Muscle of back (tissue), 11 donors: ENCODE measurements around the gene NAV2. TPM values are rescaled to one million over a fixed set of nuclear protein-coding genes. Genes with fewer than 3 reads are reported as not detected.

Source experiments
- DNase-seq, 3 donors: peaks; one replicate each; pipeline versions ENCODE4 v3.0.0 to v3.0.0-alpha.2; 2013
- polyA plus RNA-seq, 10 donors: library from polyadenylated mRNA; unstranded; fragments of 120-200 nt; gene quantifications; one replicate each; pipeline ENCODE4 v1.2.1, GENCODE V29; 2013; ENCODE audit not compliant: insufficient read length in 10 of 10

Gene NAV2
- polyA plus RNA-seq, 10 donors, result 33.6 to 76.3 (median 48.3) TPM

DNA sequence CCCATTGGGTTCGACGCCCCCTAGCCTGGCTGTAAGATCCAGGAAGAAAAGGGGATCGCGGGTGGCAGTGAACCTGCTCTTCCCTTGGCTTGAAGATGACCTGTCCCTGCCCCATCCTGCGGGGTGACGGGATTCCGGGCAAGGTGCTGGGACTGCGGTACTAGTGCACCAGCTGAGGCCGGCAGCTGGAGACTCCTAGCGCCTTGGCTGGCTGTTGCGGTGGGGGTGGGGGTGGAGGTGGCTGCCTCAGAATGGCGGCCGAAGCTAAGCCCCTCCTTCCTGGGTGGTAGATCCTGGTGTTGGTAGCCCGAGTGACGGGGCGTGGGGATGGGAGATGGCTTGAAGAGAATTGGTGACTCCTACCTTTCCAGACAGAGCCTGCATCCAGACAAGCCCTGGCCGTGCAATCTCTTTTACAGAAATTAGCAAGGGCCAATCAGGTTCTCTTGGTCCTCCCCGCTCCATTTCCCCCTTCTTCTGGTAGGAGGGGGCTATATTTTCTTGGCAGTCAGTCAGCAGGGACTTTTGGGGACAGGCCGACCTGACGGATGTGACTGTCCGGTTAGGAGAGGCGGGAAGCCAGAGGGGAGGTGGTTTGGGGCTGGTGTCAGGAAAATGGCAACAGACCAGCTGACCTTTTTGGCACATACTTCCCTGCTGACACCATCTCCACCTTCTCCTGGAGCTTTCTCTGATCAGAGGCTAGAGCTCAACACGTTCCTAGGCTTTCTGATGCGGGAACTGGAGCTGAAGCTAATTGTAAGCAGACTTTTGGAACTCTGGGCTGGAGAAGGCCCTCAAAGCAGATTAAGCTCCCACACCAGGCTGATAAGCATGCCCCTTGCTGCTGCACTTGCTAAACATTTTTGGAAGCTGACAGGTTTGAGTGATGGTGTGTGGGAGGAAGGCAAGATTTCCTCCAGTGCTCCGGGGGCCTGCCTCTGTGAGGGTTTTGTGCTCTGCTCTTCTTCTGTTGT is 2.0 kb downstream of the NAV2 start:
- DNase-seq, result no peak

DNA sequence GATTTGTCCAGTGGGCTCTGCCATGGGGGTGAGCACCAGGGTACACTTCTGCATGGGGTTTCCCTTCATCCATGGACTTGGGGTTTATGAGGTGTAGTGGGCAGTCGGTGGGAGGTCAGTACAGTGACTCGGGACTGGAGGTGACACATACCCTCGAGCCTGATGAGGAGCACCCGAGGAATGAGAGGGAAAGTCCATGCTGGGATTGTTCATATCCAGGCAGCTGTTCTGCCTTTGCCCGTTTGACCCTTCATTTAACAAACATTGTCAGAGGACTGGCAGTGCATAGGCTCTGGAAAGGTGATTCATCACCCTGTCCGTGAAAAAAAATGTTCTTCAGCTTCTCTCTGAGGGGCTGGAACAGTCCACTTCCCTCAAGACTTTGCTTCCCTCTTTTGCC is 2.7 kb downstream of the NAV2 start:
- DNase-seq, result no peak

DNA sequence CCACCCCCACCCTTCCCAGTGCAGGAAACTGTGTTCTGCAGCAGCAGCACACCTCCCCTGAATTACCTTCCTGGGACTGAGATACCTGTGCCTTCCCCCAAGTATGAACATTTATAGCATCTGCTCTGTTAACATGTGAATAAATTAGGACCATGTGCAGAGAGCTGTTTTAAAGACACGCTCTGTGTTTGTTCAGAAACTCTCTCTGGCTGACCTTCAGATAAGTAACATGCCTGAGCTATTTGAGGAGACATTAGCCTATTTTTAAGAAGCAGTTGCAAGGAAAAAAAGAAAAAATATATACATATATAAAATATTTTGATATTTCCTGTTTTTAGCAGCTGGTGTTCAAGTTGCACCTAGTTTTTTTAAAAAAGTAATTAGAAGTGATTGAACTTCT is 5.4 kb downstream of the NAV2 start:
- DNase-seq, result no peak

DNA sequence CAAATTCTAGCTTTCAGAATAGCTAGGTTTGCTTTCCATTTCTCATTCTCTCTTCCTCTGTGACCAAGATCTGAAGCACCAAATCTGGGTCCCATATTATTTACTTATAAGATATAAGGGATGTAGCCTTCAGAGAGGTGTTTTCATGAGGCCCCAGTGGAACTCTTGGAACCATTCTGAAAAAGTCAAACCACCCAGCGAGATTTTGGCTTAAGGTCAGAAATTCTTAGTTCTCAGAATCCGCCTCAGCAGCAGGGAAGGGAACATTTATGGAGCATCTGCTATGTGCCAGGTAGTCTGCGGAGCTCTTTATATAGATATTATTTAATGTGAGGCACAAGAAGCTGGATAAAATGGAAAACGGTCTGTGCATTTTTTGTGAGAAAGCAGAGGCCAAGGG is 6.3 kb downstream of the NAV2 start:
- no peak for DNase-seq

DNA sequence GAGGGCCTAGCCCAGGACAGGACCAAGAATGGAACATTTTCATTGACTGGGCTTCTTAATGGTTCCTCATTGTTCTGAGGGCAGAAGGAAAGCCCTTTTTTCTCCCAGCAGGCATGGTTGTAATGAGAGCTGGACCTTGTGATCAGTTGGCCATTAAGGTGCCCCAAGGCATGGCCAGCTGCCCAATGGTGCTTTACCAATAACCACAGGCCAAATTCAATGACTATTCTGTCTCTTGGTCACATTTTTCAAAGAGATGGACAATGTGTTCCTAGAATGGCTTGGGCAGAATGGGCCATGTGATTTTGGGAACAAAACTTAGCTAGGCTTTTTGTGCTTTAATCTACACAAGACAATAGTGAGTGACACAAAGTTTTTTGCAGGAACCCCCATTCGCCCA is 7.3 kb downstream of the NAV2 start:
- DNase-seq, result no peak

DNA sequence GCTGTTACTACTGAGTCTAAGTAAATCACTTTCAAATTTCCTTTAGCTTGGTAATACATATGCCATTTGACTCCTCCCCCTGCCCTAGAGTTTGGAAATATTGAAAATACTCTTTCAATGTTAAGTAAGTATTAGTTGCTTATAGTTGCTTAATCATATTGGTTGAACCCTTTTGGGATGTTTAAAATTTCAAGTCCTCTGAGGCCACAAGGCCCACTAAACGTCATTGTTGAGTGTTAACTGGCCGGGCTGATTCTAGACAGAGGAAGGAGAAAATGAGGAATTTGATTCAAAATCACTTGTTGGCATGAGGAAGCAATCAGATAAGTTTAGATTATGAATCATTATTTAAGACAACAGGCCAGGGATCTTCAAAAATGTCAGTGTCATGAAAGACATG is 8.5 kb downstream of the NAV2 start:
- no peak for DNase-seq

DNA sequence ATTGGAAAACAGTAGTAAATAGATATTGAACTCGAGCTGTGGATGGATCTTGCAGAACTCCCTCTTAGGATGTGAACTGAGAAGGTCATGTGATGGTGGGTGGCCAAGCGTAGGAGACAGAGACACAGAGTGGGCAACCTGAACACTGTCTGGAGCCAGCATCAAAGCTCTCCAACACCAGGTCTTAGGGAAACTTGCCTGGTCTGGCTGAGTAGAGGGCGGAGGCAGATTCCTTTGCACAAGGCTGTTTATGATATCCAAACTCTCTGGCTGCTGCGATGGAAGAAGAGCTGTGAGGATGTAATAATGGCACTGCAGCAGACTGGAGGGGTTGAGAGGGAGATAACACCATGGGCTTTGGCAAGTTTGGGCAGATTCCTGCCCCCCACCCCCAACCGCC is 10.1 kb downstream of the NAV2 start:
- DNase-seq, result no peak

DNA sequence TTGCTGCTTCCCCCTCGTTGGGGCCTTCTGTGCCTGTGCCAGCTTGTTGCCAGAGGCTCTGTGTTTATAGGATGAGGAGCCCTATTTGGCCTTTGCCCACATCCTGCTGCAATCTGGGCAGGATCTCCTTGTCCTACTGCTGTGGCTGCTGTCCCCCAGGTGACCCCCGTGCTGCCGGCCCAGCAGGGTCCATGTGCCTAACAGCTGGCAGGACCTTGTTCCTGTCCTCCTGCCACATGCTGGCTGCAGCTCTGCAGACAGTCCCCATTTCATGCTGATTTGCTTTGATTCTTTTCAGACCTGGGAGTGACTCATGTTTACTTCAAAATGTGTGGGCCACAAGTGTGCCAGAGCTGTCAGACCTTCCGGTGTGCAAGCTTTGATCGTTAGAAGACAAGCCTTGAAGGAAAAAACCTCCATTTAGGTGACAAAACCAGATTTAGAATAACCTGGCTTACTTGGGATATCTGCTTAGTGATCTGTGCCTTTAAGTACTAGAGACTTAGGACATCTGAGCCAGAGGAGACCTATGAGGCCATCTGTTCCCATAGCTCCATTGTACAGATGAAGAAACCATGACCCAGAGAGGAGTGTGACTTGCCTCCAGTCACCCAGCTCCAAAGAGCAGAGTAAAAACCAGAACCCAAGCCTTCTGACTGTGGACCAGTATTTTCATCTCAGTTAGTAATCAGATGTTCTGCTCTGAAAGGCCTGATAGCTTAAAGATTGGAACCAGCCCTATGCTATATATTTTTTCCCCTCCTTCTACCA is 11.1 kb downstream of the NAV2 start:
- no peak for DNase-seq

DNA sequence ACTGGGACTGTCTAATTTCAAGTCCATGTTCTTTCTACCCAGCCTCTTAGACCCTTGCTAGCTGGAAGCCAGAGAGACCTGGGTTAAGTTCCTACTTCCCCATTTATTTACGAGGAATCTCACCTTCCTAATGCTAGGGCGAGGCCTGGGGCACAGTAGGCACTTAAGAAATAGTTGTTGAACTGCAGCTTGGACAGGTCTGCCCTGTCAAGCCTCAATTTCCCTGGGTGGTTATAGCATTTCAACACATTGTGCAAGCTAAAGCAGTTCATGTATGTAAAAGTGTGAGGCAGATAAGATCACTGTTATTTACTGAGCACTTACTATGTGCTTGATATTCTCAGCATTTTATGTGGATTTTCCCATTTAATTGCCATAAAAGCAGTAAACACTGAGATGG is 12.1 kb downstream of the NAV2 start:
- DNase-seq, result no peak

DNA sequence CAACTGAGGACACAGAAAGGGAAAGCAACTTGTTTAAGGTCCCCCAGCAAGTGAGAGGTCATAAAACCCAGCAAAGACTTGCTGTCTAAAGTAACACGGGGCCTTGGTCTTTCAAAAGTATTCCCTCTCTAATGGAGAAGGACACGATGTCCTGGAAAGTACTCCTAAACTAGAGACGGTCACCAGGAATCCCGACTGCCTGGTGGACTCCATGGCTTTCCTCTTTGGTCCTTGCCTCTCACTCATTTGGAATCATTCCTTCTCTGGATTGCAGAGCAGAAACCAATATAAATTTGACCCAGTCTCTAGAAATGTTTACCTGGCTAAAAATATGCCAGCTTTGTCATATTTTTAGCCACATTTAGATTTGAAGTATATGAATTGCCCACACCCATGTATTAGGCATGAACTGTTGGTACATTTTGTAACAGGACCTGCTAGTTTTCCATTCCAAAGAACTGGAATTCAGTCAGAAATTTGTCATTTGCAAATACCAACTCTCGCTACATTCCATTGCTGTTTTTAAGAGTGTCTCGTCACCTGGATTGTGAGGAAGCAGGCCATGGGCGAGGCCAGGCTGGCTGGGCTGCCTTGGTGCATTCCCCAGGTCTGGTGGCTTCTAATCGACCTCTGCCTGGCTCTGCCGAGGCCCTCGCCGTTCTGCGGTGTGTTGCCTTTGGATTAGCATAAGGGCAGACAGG is 12.9 kb downstream of the NAV2 start:
- no peak for DNase-seq

DNA sequence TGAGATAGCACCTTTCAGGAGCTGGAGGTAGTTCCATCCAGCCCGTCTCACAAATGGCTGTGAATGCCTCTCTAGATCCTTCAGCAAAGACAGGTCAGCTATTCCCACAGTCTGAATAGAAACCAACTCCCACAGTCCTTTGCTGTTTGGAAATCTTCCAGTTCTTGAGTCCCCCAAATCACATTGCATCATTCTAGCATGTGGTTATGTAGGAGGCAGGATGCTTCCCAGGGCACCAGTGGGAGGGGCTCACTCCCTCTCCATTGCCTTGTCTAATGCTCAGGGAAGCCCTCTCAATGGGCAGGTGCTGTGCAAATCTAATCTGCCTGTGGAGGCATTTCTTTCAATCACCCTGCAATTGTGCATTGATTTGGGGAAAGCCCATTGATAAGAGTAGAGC is 14.6 kb downstream of the NAV2 start:
- DNase-seq, result no peak

DNA sequence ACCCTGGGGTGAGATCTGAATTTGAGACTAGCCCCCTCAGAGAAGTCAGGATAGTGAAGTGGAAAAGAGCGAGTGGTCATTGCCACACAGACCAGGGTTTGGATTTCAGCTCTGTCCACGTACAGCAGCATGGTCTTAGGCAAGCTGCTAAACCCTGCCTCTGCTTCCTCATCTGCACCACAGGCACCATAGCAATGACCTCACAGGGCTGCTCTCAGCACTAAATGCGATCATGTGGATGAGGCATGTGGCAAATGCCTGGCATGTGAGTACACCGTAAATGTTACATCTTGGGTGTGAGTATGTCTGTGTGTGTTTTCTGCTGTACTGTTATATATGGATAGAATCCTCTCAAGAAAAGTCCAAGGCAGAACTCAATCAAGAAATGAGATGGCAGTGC is 15.8 kb downstream of the NAV2 start:
- no peak for DNase-seq

DNA sequence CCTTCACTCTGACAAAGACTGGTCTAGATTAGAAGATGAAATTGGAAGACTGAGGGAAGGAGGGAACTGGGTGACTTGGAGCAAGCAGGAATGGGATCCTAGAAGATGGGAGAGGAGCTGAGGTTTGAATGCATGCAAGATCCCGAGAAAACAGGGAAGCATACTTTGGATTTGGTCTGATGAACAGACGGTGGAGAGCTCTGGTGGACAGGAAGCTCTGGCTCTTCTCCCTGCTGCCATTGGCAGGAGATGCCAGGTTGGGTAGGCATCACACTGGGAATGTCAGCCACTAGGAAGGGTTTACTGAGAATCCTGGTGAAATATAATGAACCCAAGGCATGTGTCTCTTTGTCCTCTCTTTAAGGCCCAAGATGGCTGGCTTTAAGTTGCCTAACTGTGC is 16.5 kb downstream of the NAV2 start:
- no peak for DNase-seq

DNA sequence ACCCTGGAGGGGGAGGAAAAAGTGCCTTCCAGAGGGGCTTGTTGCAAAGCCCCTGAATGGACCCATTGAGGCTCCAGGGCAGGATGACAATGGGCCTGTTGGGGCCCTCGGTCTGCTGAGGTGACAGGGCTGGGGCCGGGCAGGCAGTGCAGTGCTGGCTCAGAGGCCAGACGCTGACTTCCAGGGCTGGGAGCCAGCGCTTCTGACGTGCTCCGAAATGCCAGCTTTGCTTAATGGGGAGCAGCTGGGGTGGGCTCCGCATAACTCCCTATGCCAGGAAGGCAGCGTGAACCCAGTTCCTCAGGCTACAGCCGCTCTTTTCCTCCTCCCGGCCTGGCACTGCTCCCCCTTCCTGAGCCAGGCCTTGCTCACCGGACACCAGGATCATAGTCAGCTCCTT is 17.7 kb downstream of the NAV2 start:
- peak in 2 of 3 donors; percentile 56 for DNase-seq

DNA sequence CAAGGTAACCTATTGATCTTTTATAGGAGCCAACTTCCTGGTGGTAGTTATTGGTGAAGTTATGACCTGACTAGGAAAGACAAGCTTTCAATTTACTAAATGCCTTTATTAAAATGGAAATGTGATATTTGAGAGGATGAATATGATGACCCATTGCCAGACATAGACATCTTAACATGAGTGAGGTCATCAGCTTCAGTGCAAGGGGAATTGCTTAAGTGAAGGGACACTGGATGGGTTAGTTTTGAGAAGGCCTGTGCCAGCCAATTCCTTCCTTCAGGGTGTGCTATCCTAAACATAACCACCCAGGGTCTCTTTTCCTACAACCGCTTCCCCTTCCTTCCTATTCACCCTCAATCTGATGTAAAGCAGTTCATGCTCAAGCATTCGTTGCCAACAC is 21.5 kb downstream of the NAV2 start:
- no peak for DNase-seq

DNA sequence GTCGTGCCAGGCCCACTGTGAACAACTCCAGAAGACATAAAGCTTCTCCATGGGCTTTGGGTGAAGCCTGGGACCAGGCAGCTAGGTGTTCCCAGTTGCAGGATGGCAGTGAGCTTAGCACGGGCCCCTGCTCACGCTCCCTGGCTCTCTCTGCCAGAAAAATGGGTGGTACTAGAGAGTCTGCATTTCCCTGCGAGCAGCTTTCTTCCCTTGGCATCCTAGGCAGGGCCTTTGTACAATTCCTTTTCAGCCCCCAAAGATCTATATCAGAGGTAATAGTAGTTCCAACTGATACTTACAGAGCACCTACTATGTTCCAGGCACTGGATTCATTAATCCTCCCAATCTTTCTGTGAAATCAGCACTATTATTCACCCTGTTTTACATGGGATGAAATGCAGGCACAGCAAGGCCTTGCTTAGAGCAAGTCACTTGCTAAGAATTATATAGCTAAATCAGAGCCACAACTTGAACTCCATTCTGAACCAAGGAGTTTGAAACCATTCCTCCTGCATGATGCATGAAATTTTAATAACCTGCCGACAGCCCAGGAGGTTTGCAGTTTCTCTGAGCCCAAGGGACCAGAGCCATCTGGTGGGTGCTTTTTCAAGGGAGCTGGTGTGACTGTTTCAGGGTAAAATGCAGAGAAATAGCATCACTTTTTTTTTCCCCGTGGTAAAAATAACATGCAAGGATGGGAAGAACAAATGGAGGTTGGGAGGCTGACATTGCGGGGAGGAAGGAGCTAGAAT is 22.7 kb downstream of the NAV2 start:
- DNase-seq, result no peak

DNA sequence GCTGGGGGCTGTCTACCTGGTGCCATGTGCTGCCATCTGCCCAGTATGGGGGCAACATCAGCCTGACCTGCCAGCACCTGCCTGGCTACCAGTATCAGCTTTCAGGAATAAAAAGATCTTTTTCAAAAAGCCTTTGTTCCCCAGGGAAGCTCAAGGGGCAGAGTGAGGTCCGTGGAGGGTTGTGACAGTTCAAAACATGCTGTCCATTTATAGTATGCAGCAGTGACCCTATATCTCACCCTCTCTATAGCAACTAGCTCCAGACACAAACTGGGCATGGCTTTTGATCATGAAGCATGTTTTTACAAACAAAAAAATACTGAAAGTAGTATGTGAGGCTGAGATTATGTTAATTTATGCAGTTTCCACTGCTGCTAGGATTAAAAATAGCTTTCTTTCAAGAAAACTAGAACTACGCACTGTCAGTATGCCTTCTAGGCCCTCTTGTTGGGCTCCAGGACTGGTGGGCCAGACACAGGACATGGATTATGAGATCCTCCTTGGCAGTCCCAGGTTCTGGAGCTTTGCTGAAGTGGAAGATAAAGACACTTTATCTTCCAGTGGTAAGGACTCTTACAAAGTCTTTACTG is 23.4 kb downstream of the NAV2 start:
- DNase-seq, result no peak

DNA sequence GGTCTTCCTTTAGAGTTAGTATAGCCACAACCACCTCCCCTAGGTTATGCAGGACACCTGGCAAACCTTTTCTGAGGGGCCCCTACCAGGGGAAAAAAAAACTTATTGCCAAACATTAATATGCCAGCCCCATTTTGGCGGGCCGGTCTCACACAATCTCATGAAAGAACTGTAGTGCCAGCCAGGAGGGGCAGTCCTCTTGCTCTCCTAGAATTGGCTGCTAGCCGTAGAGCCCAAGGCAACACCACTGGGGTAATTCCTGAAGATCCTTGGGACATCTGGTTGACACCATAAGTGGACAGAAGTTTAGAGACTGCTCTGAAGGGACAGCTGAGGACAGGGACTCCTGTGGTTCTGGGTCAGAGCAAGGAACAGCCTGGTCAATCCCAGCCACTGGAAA is 24.2 kb downstream of the NAV2 start:
- no peak for DNase-seq

DNA sequence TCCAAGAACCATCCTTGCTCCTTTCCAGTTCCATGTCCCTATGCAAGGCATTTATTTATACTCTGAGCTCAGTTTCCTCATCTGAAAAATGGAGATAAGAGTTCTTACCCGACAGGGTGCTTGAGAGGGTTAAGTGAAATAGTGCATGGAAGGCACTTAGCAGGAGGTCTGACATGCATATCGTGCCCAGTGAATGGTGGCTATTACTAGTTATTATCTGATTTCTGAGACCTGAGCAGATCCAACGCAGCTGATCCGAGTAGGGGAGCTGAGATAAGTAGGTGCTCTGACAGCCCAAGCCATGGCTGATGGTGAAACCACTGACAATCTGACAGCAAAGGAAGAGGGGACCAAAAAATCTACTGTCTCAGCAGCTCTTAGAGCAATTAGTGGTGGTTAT is 24.9 kb downstream of the NAV2 start:
- no peak for DNase-seq

DNA sequence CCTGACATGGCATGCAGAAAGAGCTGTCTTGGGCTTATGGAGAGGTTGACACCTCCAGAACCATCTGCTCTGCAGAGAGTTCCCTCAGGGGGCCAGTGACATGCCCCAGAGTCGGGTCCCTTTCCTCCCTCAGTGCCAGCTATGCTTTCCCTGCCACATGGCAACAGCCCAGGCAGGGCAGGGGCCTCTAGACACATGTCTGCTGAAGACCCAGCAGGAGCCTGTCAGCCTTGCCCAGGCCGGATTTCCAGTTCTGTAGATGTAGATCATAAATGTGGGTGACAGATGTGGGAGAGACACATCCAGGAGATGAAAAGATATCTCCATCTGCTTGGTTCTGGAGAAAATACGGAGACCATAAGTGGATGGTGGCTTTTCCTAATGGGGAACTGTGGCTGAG is 25.5 kb downstream of the NAV2 start:
- no peak for DNase-seq

DNA sequence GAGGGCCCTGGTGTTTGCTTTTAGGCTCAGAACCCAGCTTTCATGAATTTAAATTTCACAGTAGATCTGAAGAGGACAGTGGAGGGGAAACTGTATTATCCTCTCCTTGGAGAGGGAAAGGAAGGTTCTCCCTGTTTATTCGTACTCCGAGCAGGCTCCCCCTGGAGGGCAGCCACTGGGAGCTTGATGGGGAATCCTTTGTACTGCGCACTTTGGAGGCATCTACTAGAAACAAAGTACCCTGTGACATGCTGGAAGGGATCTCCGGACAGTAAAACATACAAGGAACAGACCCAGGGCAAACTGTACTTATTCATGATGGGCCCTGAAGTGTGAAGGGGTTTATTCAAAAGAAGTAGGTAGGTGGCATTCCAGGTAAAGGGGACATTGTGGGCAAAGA is 27.2 kb downstream of the NAV2 start:
- DNase-seq, result no peak
